ENCODE measurements around the gene ESRRA. TPM values are rescaled to one million over a fixed set of nuclear protein-coding genes. Genes with fewer than 3 reads are reported as not detected.

ESRRA gene
- total and polyA plus RNA-seq, 10 donors = 24.0 to 56.5 (median 43.2) TPM

DNA sequence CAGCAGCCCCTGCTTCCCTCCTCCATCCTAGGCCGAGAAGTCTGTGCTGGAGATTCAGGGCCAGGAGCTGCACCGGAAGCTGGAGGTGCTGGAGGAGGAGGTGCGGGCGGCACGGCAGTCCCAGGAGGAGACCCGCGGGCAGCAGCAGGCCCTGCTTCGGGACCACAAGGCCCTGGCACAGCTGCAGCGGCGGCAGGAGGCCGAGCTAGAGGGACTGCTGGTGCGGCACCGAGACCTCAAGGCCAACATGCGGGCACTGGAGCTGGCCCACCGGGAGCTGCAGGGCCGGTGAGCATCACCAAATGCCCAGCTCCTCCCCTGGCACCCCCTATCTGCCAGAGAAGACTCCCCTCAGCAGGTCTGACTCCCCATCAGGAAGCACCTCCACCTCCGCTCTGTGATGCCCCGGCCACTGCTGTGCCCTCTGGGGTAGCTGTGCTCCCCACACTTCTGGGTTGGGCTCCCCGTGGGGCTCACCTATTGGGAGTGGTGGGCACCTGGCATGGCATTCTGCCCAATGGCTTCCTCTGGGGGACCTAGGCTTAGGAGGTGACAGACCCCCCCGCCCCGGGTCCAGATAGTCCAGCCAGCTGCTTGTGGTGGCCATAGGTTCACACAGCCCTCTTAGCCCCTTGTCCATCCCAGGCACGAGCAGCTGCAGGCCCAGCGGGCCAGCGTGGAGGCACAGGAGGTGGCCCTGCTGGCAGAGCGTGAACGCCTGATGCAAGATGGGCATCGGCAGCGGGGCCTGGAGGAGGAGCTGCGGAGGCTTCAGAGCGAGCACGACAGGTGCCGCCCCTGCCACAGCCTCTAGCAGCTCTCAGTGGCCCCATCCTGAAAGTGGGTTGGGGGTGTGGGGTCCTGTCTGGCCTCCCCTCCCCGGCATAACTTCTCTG, 47.0 kb downstream of the ESRRA start:
- Histone ChIP-seq H3K9me3 (no peaks in the 10 kb centered on the region), H3K4me3 (no peak overlapping the region), H3K27me3 (replicated peaks in 1 of 7) (no peaks in the 10 kb centered on the region), H3K4me1 (peaks cover 7 to 77% (median 30%) of the 10 kb centered on the region in 6 donors), H3K27ac (no peak overlapping the region), H3K36me3 (peaks cover 0 to 94% (median 25%) of the 10 kb centered on the region in 6 donors)
- TF ChIP-seq POLR2A (IDR thresholded peaks at IDR 0.05) (no peak), POLR2AphosphoS5 (IDR thresholded peaks at IDR 0.05) (peak in 1 of 3 donors; percentile 33)
- TF ChIP-seq, protein P1, sequence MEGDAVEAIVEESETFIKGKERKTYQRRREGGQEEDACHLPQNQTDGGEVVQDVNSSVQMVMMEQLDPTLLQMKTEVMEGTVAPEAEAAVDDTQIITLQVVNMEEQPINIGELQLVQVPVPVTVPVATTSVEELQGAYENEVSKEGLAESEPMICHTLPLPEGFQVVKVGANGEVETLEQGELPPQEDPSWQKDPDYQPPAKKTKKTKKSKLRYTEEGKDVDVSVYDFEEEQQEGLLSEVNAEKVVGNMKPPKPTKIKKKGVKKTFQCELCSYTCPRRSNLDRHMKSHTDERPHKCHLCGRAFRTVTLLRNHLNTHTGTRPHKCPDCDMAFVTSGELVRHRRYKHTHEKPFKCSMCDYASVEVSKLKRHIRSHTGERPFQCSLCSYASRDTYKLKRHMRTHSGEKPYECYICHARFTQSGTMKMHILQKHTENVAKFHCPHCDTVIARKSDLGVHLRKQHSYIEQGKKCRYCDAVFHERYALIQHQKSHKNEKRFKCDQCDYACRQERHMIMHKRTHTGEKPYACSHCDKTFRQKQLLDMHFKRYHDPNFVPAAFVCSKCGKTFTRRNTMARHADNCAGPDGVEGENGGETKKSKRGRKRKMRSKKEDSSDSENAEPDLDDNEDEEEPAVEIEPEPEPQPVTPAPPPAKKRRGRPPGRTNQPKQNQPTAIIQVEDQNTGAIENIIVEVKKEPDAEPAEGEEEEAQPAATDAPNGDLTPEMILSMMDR (IDR thresholded peaks at IDR 0.05 in 8 of 11, conservative IDR thresholded peaks at IDR 0.05 in 3 of 11) = no peak
- intact Hi-C loops (cut with DNase I; ENCODE audit: low total_unique reads) = no loop called here
- WGBS, 5 donors = 88 to 96% (median 90%) methylated on average over 17 to 33 of the region's 33 CpGs
- no peak for DNase-seq

DNA sequence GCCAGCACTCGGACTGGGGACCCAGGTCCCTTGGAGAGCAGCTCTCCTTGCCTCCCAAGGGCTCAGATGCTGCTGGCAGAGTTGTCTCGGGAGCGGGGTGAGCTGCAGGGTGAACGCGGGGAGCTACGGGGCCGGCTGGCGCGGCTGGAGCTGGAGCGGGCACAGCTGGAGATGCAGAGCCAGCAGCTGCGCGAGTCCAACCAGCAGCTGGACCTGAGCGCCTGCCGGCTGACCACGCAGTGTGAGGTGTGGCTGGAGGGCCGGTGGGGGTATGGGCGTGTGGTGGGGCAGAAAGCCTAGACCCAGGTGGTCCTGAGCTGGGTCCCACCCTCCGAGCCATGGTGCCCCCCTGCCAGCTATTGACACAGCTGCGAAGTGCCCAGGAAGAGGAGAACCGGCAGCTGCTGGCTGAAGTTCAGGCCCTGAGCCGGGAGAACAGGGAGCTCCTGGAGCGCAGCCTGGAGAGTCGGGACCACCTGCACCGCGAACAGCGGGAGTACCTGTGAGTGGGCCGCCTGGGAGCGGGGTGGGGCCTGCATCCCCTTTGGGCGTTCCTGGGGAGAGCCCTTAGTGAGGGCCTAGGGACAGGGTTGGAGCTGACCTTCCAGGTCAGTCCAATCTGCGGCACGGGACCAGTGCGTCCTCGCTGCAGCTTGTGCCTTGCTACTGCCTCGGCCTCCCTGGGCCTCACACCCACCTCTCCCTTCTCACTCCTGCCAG, 47.8 kb downstream of the ESRRA start:
- H3K27ac ChIP-seq = no peak overlapping the region
- H3K4me3 ChIP-seq = no peak overlapping the region
- no peak for DNase-seq
- WGBS, 5 donors = 82 to 95% (median 91%) methylated on average over 26 to 34 of the region's 34 CpGs
- no peaks in the 10 kb centered on the region for H3K9me3 ChIP-seq
- H3K4me1 ChIP-seq = peaks cover 13 to 77% (median 38%) of the 10 kb centered on the region in 6 donors
- no peaks in the 10 kb centered on the region for H3K27me3 ChIP-seq (replicated peaks in 1 of 7)
- TF ChIP-seq, protein P1 (IDR thresholded peaks at IDR 0.05 in 8 of 11, conservative IDR thresholded peaks at IDR 0.05 in 3 of 11) = no peak
- TF ChIP-seq POLR2AphosphoS5 (IDR thresholded peaks at IDR 0.05) = peak in 1 of 3 donors; percentile 9
- H3K36me3 ChIP-seq = peaks cover 0 to 90% (median 23%) of the 10 kb centered on the region in 6 donors
- intact Hi-C loops (cut with DNase I; ENCODE audit: low total_unique reads) = no loop called here

DNA sequence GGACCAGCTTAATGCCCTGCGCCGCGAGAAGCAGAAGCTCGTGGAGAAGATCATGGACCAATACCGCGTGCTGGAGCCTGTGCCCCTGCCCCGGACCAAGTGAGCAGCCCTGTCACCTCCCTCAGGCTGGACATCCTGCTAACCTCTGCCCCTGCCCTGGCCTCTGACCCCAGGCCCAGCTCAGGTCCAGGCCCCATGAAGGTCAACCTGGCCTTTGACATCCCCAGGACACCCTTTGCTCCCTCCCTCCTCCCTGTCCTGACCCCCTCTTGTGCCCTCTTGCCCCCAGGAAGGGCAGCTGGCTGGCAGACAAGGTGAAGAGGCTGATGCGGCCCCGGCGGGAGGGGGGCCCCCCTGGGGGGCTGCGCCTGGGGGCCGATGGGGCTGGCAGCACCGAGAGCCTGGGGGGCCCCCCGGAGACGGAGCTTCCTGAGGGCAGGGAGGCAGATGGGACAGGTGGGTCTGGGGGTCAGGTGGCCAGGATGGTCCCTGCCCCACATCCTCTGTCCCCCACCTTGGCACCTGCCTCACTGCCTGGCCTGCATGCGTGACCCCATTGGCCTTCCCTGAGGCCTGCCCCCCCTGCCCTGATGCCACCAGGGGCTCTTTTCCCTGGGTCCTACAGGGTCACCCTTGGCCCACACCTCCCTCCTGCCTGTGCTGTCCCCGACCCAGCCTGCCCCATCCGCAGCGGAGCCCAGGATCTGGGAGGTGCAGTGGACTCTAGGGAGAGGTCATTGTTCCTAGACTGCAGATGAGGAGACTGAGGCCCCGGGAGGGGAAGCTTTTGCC, 48.6 kb downstream of the ESRRA start:
- DNase-seq = no peak
- no peak for TF ChIP-seq POLR2A (IDR thresholded peaks at IDR 0.05)
- TF ChIP-seq, protein P1 (IDR thresholded peaks at IDR 0.05 in 8 of 11, conservative IDR thresholded peaks at IDR 0.05 in 3 of 11) = no peak
- TF ChIP-seq POLR2AphosphoS5 (IDR thresholded peaks at IDR 0.05) = no peak
- Histone ChIP-seq H3K9me3 (no peaks in the 10 kb centered on the region), H3K4me1 (peaks cover 19 to 77% (median 42%) of the 10 kb centered on the region in 6 donors), H3K36me3 (peaks cover 0 to 83% (median 23%) of the 10 kb centered on the region in 6 donors), H3K4me3 (peak overlapping the region in 3 of 8 donors; percentile 23 to 61 (median 36)), H3K27ac (peak overlapping the region in 1 of 8 donors; percentile 88), H3K27me3 (replicated peaks in 1 of 7) (no peaks in the 10 kb centered on the region)
- intact Hi-C loops (cut with DNase I; ENCODE audit: low total_unique reads) = no loop called here
- WGBS, 5 donors = 74 to 82% (median 77%) methylated on average over 12 to 20 of the region's 20 CpGs
